A673 (cell line): ENCODE data around the gene FARP1. TPM values are rescaled to one million over a fixed set of nuclear protein-coding genes. Genes with fewer than 3 reads are reported as not detected.
A peak's percentile ranks its signal among the peaks of the same experiment; 100 is the strongest.

Experiments used
- BruUV-seq: library from RNA; stranded (reverse); fragments of 400-500 nt; replicated peaks from 2 replicates; lab custom pipeline; 2021; lab: Mats Ljungman, UMichigan
- CTCF ChIA-PET: fragments of 300-600 bp; sonication (Branson Sonifier 250); formaldehyde crosslinking; loops from one replicate; lab custom pipeline; 2022; ENCODE audit warnings: antibody characterized with exemption; lab: Charles Lee
- POLR2A ChIA-PET: fragments of 300-600 bp; sonication (Branson Sonifier 250); formaldehyde crosslinking; loops from one replicate; lab custom pipeline; 2022; ENCODE audit warnings: antibody characterized with exemption; ENCODE audit not compliant: low non-redundant PET; lab: Charles Lee
- DNase-seq: peaks from one replicate; pipeline ENCODE4 v3.0.0-alpha.2; 2015; ENCODE audit warnings: low spot score
- H3K27ac ChIP-seq: fragments of 200-600 bp; sonication (generic); 2 replicates; pipeline ENCODE4 v1.5.1; 2016; ENCODE audit warnings: mixed run types, low read depth, mild to moderate bottlenecking, mixed read lengths, antibody characterized with exemption, low read length; ENCODE audit not compliant: poor library complexity, severe bottlenecking
- H3K27me3 ChIP-seq: fragments of 200-600 bp; sonication (generic); replicated peaks from 2 replicates; pipeline ENCODE4 v1.6.1; 2017; ENCODE audit warnings: mixed run types, low read depth, mild to moderate bottlenecking, mixed read lengths, antibody characterized with exemption, low read length; ENCODE audit not compliant: insufficient read depth, poor library complexity
- H3K36me3 ChIP-seq: fragments of 200-600 bp; sonication (generic); 2 replicates; pipeline ENCODE4 v1.6.1; 2016; ENCODE audit warnings: mixed run types, mild to moderate bottlenecking, mixed read lengths, antibody characterized with exemption, low read length; ENCODE audit not compliant: insufficient read depth, poor library complexity, severe bottlenecking
- H3K4me1 ChIP-seq: fragments of 200-600 bp; sonication (generic); 2 replicates; pipeline ENCODE4 v1.6.1; 2017; ENCODE audit warnings: mixed run types, mild to moderate bottlenecking, mixed read lengths, antibody characterized with exemption, low read length; ENCODE audit not compliant: insufficient read depth, poor library complexity, severe bottlenecking
- H3K4me3 ChIP-seq: fragments of 200-600 bp; sonication (generic); 2 replicates; pipeline ENCODE4 v1.5.1; 2016; ENCODE audit warnings: low read depth, mixed run types, mild to moderate bottlenecking, mixed read lengths, low read length; ENCODE audit not compliant: poor library complexity, severe bottlenecking
- H3K9me3 ChIP-seq: fragments of 200-600 bp; sonication (generic); 2 replicates; pipeline ENCODE4 v1.6.1; 2016; ENCODE audit warnings: mixed run types, low read depth, mild to moderate bottlenecking, mixed read lengths, antibody characterized with exemption, low read length; ENCODE audit not compliant: poor library complexity, severe bottlenecking
- CTCF ChIP-seq: fragments of 300-800, 200-600 bp; sonication (generic); conservative IDR thresholded peaks from 2 replicates; pipeline ENCODE4 v1.5.1; 2017; ENCODE audit warnings: low read depth, mild to moderate bottlenecking, antibody characterized with exemption, low read length, moderate library complexity, mixed read lengths
- EZH2 ChIP-seq: fragments of 200-600 bp; sonication (generic); IDR thresholded peaks from 2 replicates; pipeline ENCODE4 v1.6.1; 2017; ENCODE audit warnings: borderline replicate concordance, low read depth, mild to moderate bottlenecking, mixed read lengths, antibody characterized with exemption, low read length; ENCODE audit not compliant: poor library complexity, severe bottlenecking
- intact Hi-C: fragments of 100-400 bp; cut with micrococcal nuclease; formaldehyde crosslinking; loops from one replicate; pipeline ENCODE4 v1.10.0; 2022; ENCODE audit not compliant: unreplicated experiment
- total RNA-seq: library from RNA; stranded (reverse); gene quantifications from 2 replicates; pipeline ENCODE4 v1.2.3, GENCODE V29; 2021

FARP1 gene
- total RNA-seq, 1 experiment from 2014 or later: 177 TPM

GRCh38 chr13:98208606-98209005 lies 65.7 kb downstream of the FARP1 start:
- Histone ChIP-seq H3K36me3 (peaks cover 5% of the 10 kb centered on the region), H3K27me3 (no peaks in the 10 kb centered on the region), H3K9me3 (peaks cover 23% of the 10 kb centered on the region), H3K4me1 (peaks cover 15% of the 10 kb centered on the region), H3K27ac (no peak overlapping the region), H3K4me3 (no peak overlapping the region)
- DNase-seq: no peak
- CTCF ChIA-PET: no interaction called here
- no TSS peak for BruUV-seq
- POLR2A ChIA-PET: no interaction called here
- TF ChIP-seq CTCF (no peak), EZH2 (no peak)
- intact Hi-C loops: no loop called here

GRCh38 chr13:98212763-98213162 lies 69.9 kb downstream of the FARP1 start:
- no peaks in the 10 kb centered on the region for H3K36me3 ChIP-seq
- TF ChIP-seq EZH2: no peak
- TF ChIP-seq CTCF: no peak
- ChIA-PET POLR2A (no interaction called here), CTCF (no interaction called here)
- no peak overlapping the region for H3K27ac ChIP-seq
- BruUV-seq: no TSS peak
- no peaks in the 10 kb centered on the region for H3K27me3 ChIP-seq
- DNase-seq: no peak
- H3K4me1 ChIP-seq: peaks cover 56% of the 10 kb centered on the region
- no peaks in the 10 kb centered on the region for H3K9me3 ChIP-seq
- no peak overlapping the region for H3K4me3 ChIP-seq
- intact Hi-C loops: no loop called here

GRCh38 chr13:98213354-98213753 lies 70.5 kb downstream of the FARP1 start:
- POLR2A ChIA-PET: no interaction called here
- no TSS peak for BruUV-seq

More at GRCh38 chr13:98213354-98213753, 70.5 kb downstream of the FARP1 start:
- H3K9me3 ChIP-seq: no peaks in the 10 kb centered on the region
- H3K27me3 ChIP-seq: no peaks in the 10 kb centered on the region
- peak overlapping the region; percentile 62 for H3K27ac ChIP-seq
- H3K4me1 ChIP-seq: peaks cover 62% of the 10 kb centered on the region
- TF ChIP-seq EZH2 (no peak), CTCF (no peak)
- no peaks in the 10 kb centered on the region for H3K36me3 ChIP-seq
- intact Hi-C loops: no loop called here
- DNase-seq: no peak
- CTCF ChIA-PET: no interaction called here
- no peak overlapping the region for H3K4me3 ChIP-seq
